H1 (cell line): ENCODE data around the gene ANKS1A. TPM values are rescaled to one million over a fixed set of nuclear protein-coding genes. Genes with fewer than 3 reads are reported as not detected.
"Not testable (repeated sequence)": the region's sequence is repeated elsewhere in the genome, so short reads cannot be mapped to it uniquely, and the experiment has no call there.

Source experiments
- CTCF ChIA-PET: fragments of 300-600 bp; sonication (Branson Sonifier 250); formaldehyde crosslinking; loops from one replicate; lab custom pipeline; 2021; ENCODE audit not compliant: partially characterized antibody; lab: Charles Lee
- POLR2A ChIA-PET: fragments of 300-600 bp; sonication (Branson Sonifier 250); formaldehyde crosslinking; loops from one replicate; lab custom pipeline; 2021; ENCODE audit warnings: inconsistent platforms; ENCODE audit not compliant: partially characterized antibody; lab: Charles Lee
- DNase-seq, 2 experiments: peaks; one replicate each; pipeline versions ENCODE4 v3.0.0 to v3.0.0-alpha.2; 2010 to 2022; ENCODE audit warnings: low spot score in 2 of 2, low read depth in 1 of 2, mixed read lengths in 1 of 2
- FAIRE-seq: peaks from 2 replicates; lab custom pipeline; 2011; peaks lifted over from hg19 to GRCh38; lab: Jason Lieb, UNC
- H2AFZ ChIP-seq: 2 replicates; pipeline ENCODE4 v1.8.1; 2012; ENCODE audit warnings: low read length, inconsistent platforms
- H2AK5ac ChIP-seq: 2 replicates; pipeline ENCODE4 v1.6.1; 2013; ENCODE audit warnings: low read depth, low read length
- H2BK120ac ChIP-seq: replicated peaks from 2 replicates; pipeline ENCODE3; 2013; ENCODE audit warnings: low read depth, low read length, inconsistent platforms
- H2BK12ac ChIP-seq: 2 replicates; pipeline ENCODE4 v1.6.1; 2013; ENCODE audit warnings: low read depth, low read length
- H2BK15ac ChIP-seq: 2 replicates; pipeline ENCODE4 v1.6.1; 2013; ENCODE audit warnings: low read length
- H2BK20ac ChIP-seq: 2 replicates; pipeline ENCODE4 v1.6.1; 2013; ENCODE audit warnings: low read length
- H2BK5ac ChIP-seq: 2 replicates; pipeline ENCODE4 v1.6.1; 2013; ENCODE audit warnings: low read depth, low read length
- H3K14ac ChIP-seq: 2 replicates; pipeline ENCODE4 v1.6.1; 2013; ENCODE audit warnings: inconsistent platforms; ENCODE audit not compliant: insufficient read length
- H3K18ac ChIP-seq: 2 replicates; pipeline ENCODE4 v1.6.1; 2013; ENCODE audit warnings: low read length; ENCODE audit errors: extremely low read depth
- H3K23ac ChIP-seq: 2 replicates; pipeline ENCODE4 v1.6.1; 2013; ENCODE audit warnings: inconsistent platforms; ENCODE audit not compliant: insufficient read length
- H3K23me2 ChIP-seq: 2 replicates; pipeline ENCODE4 v1.6.1; 2013; ENCODE audit warnings: low read depth, low read length
- H3K27ac ChIP-seq: 2 replicates; pipeline ENCODE4 v1.6.1; 2011; ENCODE audit warnings: low read depth, low read length, inconsistent platforms
- H3K27me3 ChIP-seq, 4 experiments: replicated peaks in 1 of 4; 1 replicate in 1 of 4; 2 replicates in 3 of 4; pipeline versions ENCODE4 v1.6.1 to v1.8.1; 2011 to 2013; ENCODE audit warnings: low read length in 3 of 4, mild to moderate bottlenecking in 3 of 4, inconsistent platforms in 2 of 4, mixed read lengths in 2 of 4, moderate library complexity in 1 of 4; ENCODE audit not compliant: control insufficient read depth in 3 of 4, insufficient read depth in 3 of 4; ENCODE audit errors: extremely low read depth in 1 of 4
- H3K36me3 ChIP-seq, 4 experiments: 2 replicates each; pipeline versions ENCODE4 v1.6.1 to v1.8.1; 2011 to 2013; ENCODE audit warnings: mild to moderate bottlenecking in 4 of 4, low read length in 3 of 4, moderate library complexity in 2 of 4, control low read depth in 1 of 4, inconsistent platforms in 1 of 4; ENCODE audit not compliant: insufficient read depth in 4 of 4, control insufficient read depth in 2 of 4
- H3K4ac ChIP-seq: replicated peaks from 2 replicates; pipeline ENCODE3; 2013; ENCODE audit warnings: low read length, low read depth, mixed read lengths, inconsistent platforms; ENCODE audit not compliant: insufficient read length
- H3K4me1 ChIP-seq, 4 experiments: replicated peaks in 1 of 4; 1 replicate in 1 of 4; 2 replicates in 3 of 4; pipeline versions ENCODE4 v1.6.1 to v1.8.1; 2011 to 2013; ENCODE audit warnings: low read length in 3 of 4, inconsistent platforms in 2 of 4, mixed read lengths in 1 of 4; ENCODE audit not compliant: insufficient read depth in 4 of 4, control insufficient read depth in 3 of 4
- H3K4me2 ChIP-seq, 2 experiments: 2 replicates each; pipeline versions ENCODE4 v1.6.1 to v1.8.1; 2011 to 2013; ENCODE audit warnings: low read depth in 2 of 2, low read length in 2 of 2, control low read depth in 1 of 2, inconsistent platforms in 1 of 2, mild to moderate bottlenecking in 1 of 2; ENCODE audit not compliant: insufficient read depth in 1 of 2
- H3K4me3 ChIP-seq, 4 experiments: fragments of 200-600, 300-600 bp in 1 of 4; sonication (generic), shearing (Covaris generic), sonication (Bioruptor Twin) in 1 of 4; 2 replicates each; pipeline versions ENCODE4 v1.5.1 to v1.8.1; 2011 to 2016; ENCODE audit warnings: low read length in 4 of 4, low read depth in 3 of 4, control low read depth in 2 of 4, inconsistent platforms in 2 of 4, mild to moderate bottlenecking in 2 of 4, mixed read lengths in 1 of 4, moderate library complexity in 1 of 4; ENCODE audit not compliant: insufficient read depth in 2 of 4; ENCODE audit errors: extremely low read depth in 1 of 4
- H3K56ac ChIP-seq: replicated peaks from 2 replicates; pipeline ENCODE3; 2013; ENCODE audit warnings: low read depth, mild to moderate bottlenecking, mixed read lengths, low read length, inconsistent platforms; ENCODE audit not compliant: insufficient read length
- H3K79me1 ChIP-seq: 2 replicates; pipeline ENCODE4 v1.6.1; 2013; ENCODE audit warnings: low read depth, low read length, control low read depth
- H3K79me2 ChIP-seq, 2 experiments: 2 replicates each; pipeline versions ENCODE4 v1.6.1 to v1.8.1; 2012 to 2013; ENCODE audit warnings: low read length in 2 of 2, mild to moderate bottlenecking in 2 of 2, inconsistent platforms in 1 of 2; ENCODE audit not compliant: insufficient read depth in 2 of 2, control insufficient read depth in 1 of 2
- H3K9ac ChIP-seq, 4 experiments: replicated peaks in 1 of 4; 1 replicate in 1 of 4; 2 replicates in 3 of 4; pipeline versions ENCODE4 v1.6.1 to v1.8.1; 2011 to 2013; ENCODE audit warnings: low read depth in 3 of 4, low read length in 3 of 4, control low read depth in 2 of 4, mild to moderate bottlenecking in 2 of 4, moderate library complexity in 2 of 4, inconsistent platforms in 1 of 4; ENCODE audit errors: extremely low read depth in 1 of 4
- H3K9me3 ChIP-seq, 2 experiments: 2 replicates each; pipeline versions ENCODE4 v1.6.1 to v1.8.1; 2012 to 2013; ENCODE audit warnings: mild to moderate bottlenecking in 2 of 2, moderate library complexity in 2 of 2, control low read depth in 1 of 2, inconsistent platforms in 1 of 2, low read depth in 1 of 2, low read length in 1 of 2, mixed read lengths in 1 of 2; ENCODE audit not compliant: insufficient read depth in 2 of 2
- H4K20me1 ChIP-seq, 2 experiments: replicated peaks in 1 of 2; 2 replicates each; pipeline versions ENCODE3 to v1.8.1; 2011 to 2013; ENCODE audit warnings: inconsistent platforms in 2 of 2, low read length in 2 of 2, mild to moderate bottlenecking in 1 of 2; ENCODE audit not compliant: insufficient read depth in 2 of 2, control insufficient read depth in 1 of 2
- H4K5ac ChIP-seq: 2 replicates; pipeline ENCODE4 v1.6.1; 2013; ENCODE audit warnings: low read length, low read depth, mixed read lengths, inconsistent platforms; ENCODE audit not compliant: insufficient read length
- H4K8ac ChIP-seq: 2 replicates; pipeline ENCODE4 v1.8.0; 2013; ENCODE audit warnings: mild to moderate bottlenecking, moderate library complexity, low read length, inconsistent platforms; ENCODE audit not compliant: insufficient read depth; ENCODE audit errors: extremely low read depth
- H4K91ac ChIP-seq: replicated peaks from 2 replicates; pipeline ENCODE3; 2013; ENCODE audit warnings: low read length, mixed read lengths, inconsistent platforms; ENCODE audit not compliant: insufficient read length
- BACH1 ChIP-seq: IDR thresholded peaks from 2 replicates; pipeline ENCODE4 v1.6.1; 2012; ENCODE audit warnings: low read length, improper control_type of control experiment
- RAD21 ChIP-seq, 2 experiments: IDR thresholded peaks in 1 of 2; conservative IDR thresholded peaks in 1 of 2; 2 replicates each; pipeline ENCODE4 v1.6.1; 2011; ENCODE audit warnings: low read depth in 2 of 2, low read length in 2 of 2, improper control_type of control experiment in 1 of 2, inconsistent platforms in 1 of 2, mild to moderate bottlenecking in 1 of 2, moderate library complexity in 1 of 2
- WGBS, 2 experiments: shearing (Covaris generic) in 1 of 2; methylation state at CpG; one replicate each; pipeline versions ENCODE4 v1.1.6 to v1.1.7; 2013 to 2015; ENCODE audit warnings: low lambda C conversion rate in 2 of 2, mixed read lengths in 2 of 2, inconsistent platforms in 1 of 2, low coverage in 1 of 2, missing lambda C conversion rate in 1 of 2; ENCODE audit not compliant: insufficient replicate concordance in 2 of 2, insufficient coverage in 1 of 2, insufficient read length in 1 of 2; ENCODE audit errors: extremely low coverage in 1 of 2, missing lambda C conversion rate in 1 of 2; 5-methylcytosine and 5-hydroxymethylcytosine counted together
- polyA plus RNA-seq, 7 experiments: library from polyadenylated mRNA; depleted of rRNA in 3 of 7; stranded (reverse) in 5 of 7; unstranded in 2 of 7; fragments of >200 nt in 5 of 7; fragments of 200-250 nt in 2 of 7; gene quantifications; 1 replicate in 5 of 7; 2 replicates in 1 of 7; 4 replicates in 1 of 7; pipeline versions ENCODE4 v1.2.1 to v1.2.3, GENCODE V29; 2011 to 2013; ENCODE audit warnings: missing spikeins in 2 of 7, mixed read lengths in 2 of 7
- total RNA-seq: library from RNA; stranded (reverse); fragmentation: NEBNext Ultra II Directional; extraction: Animal tissue kit (Norgen Biotek cat#: 25700); gene quantifications from 2 replicates; pipeline ENCODE4 v1.2.1, GENCODE V29; 2021

Gene ANKS1A
- total and polyA plus RNA-seq, 2 of the 8 experiments (the other 6 are each of a cell fraction or from before 2014, with no cell fraction given), result 9.8 to 30.9 TPM

GRCh38 chr6:34839666-34840352 lies 49.2 kb upstream of the ANKS1A start (continued):
- no peak for TF ChIP-seq RAD21 (IDR thresholded peaks at IDR 0.05 in 1 of 2, conservative IDR thresholded peaks at IDR 0.05 in 1 of 2; ENCODE audit: low read depth in 2 of 2, low read length in 2 of 2)
- no peak; the same call in 1 of the 2 replicates for TF ChIP-seq BACH1

GRCh38 chr6:34849066-34849465 lies 40.0 kb upstream of the ANKS1A start:
- DNase-seq, H3K4ac ChIP-seq, H2BK5ac ChIP-seq, H3K36me3 ChIP-seq, H3K4me1 ChIP-seq, CTCF ChIA-PET, H3K23me2 ChIP-seq, H3K9me3 ChIP-seq, H3K27me3 ChIP-seq, FAIRE-seq, H2BK120ac ChIP-seq, H3K18ac ChIP-seq, H3K23ac ChIP-seq, H4K8ac ChIP-seq, H3K4me2 ChIP-seq, H2AFZ ChIP-seq, H2BK15ac ChIP-seq, H3K4me3 ChIP-seq, H2BK12ac ChIP-seq, H3K14ac ChIP-seq, H4K20me1 ChIP-seq, H4K91ac ChIP-seq, H2AK5ac ChIP-seq, H3K79me2 ChIP-seq, H3K56ac ChIP-seq, H3K9ac ChIP-seq, H3K79me1 ChIP-seq, H4K5ac ChIP-seq, H3K27ac ChIP-seq, H2BK20ac ChIP-seq: not testable (repeated sequence)
- WGBS, 2 experiments, result 89% methylated on average over 6 of the region's 6 CpGs; no CpG with 5 or more reads in 1 of the 2 experiments
- POLR2A ChIA-PET, result interaction anchor here (0.6 to 1.4 kb wide), 2 partner anchors 40 to 53 kb away, joined by 3 to 4 read pairs; partner anchors contain the start of gene ANKS1A
